Testis (tissue), 2 donors: ENCODE results near the gene DIP2B.

Source experiments
- CTCF ChIP-seq, 3 experiments: fragments of 450-650 bp in 2 of 3; fragments of 200-600 bp in 1 of 3; sonication (generic) in 1 of 3; IDR thresholded peaks; one replicate each; pipeline ENCODE4 v1.5.1; 2016 to 2019; ENCODE audit warnings: antibody characterized with exemption in 3 of 3, mild to moderate bottlenecking in 2 of 3, moderate library complexity in 1 of 3
- POLR2A ChIP-seq: fragments of 450-650 bp; IDR thresholded peaks from one replicate; pipeline ENCODE4 v1.6.1; 2017; ENCODE audit warnings: antibody characterized with exemption, mild to moderate bottlenecking, moderate library complexity

- TF ChIP-seq CTCF (IDR thresholded peaks at IDR 0.05) = no peak
- TF ChIP-seq POLR2A = no peak
These were observed 22.6 kb downstream of the DIP2B start for GRCh38 chr12:50527359-50527726.
